Endothelial cell of umbilical vein (primary cell): ENCODE measurements around the gene CROCC.

Experiments
- EZH2 ChIP-seq: IDR thresholded peaks from 2 replicates; pipeline ENCODE4 v1.6.1; 2012; ENCODE audit warnings: borderline replicate concordance, low read depth, mild to moderate bottlenecking, moderate library complexity, low read length, inconsistent platforms; ENCODE audit not compliant: severe bottlenecking
- FOS ChIP-seq: IDR thresholded peaks from 2 replicates; pipeline ENCODE4 v1.6.1; 2011; ENCODE audit warnings: mild to moderate bottlenecking, low read length, moderate library complexity, borderline replicate concordance; ENCODE audit not compliant: insufficient read depth
- GATA2 ChIP-seq: IDR thresholded peaks from 2 replicates; pipeline ENCODE4 v1.7.0; 2011; ENCODE audit warnings: low read depth, mild to moderate bottlenecking, moderate library complexity, mixed read lengths, low read length; ENCODE audit not compliant: insufficient read length, insufficient read depth
- JUN ChIP-seq: IDR thresholded peaks from 2 replicates; pipeline ENCODE4 v1.6.1; 2011; ENCODE audit warnings: borderline replicate concordance, low read depth; ENCODE audit not compliant: insufficient read length, insufficient read depth
- POLR2A ChIP-seq: IDR thresholded peaks from 2 replicates; pipeline ENCODE4 v1.6.1; 2012; ENCODE audit warnings: low read depth, mild to moderate bottlenecking, control low read depth, low read length
- POLR2AphosphoS5 ChIP-seq: IDR thresholded peaks from 2 replicates; pipeline ENCODE4 v1.6.1; 2012; ENCODE audit warnings: low read depth, mild to moderate bottlenecking, control low read depth, low read length, moderate library complexity; ENCODE audit not compliant: insufficient read depth
- TF ChIP-seq, protein P1 (sequence below), 2 donors: IDR thresholded peaks; 1 replicate in 1 of 2; 2 replicates in 1 of 2; pipeline ENCODE4 v1.5.1; 2011; ENCODE audit warnings: low read length in 2 of 2, mild to moderate bottlenecking in 2 of 2, moderate library complexity in 2 of 2, control low read depth in 1 of 2, inconsistent platforms in 1 of 2, low read depth in 1 of 2; ENCODE audit not compliant: insufficient read depth in 1 of 2; ENCODE audit errors: extremely low read depth in 1 of 2
- TF ChIP-seq, protein P2 (sequence below): IDR thresholded peaks from 2 replicates; pipeline ENCODE4 v1.6.1; 2011; ENCODE audit not compliant: insufficient read depth, insufficient read length

DNA sequence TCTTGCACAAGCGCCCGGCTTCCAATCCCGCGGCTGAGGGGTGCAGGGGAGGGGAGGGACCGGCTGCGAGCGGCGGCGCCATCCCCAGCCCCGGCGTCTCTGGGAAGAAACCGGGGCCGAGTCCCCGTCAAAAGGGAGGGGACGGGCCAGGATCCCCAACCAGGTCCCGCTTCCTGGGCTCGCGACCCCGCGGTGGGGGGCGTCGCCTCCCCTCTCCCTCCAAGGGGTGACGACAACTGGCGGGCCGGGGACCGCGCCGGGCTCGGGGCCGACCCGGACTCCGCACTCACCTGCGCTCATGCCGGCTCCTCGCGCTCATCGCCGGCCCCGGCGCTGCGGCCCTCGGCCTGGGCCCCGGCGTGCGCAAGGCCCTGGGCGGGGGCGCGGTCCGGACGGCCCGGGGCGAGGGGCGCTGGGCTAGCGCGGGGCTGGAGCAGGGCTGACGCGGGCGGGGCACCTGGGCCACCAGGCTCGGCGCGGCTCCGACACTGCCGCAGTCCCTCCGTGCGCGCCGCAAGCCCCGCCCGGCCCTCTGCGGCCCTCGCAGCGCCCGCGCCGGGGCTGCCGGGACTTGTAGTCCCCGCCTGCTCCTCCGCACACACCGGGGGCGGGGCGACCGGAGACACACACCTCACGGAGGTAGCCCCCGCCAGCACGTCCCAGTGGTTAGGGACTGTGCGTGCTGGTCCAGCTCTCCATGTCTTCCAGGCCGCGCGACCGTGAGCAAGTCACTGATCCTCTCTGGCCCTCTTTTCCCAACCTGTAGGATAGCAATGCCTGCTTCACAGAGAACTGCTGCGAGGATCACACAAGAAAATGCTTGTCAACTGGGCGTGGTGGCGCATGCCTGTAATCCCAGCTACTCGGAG, 89.9 kb downstream of the CROCC start, which contains the start of gene ATP13A2:
- TF ChIP-seq POLR2AphosphoS5, result peak; percentile 64
- TF ChIP-seq, protein P1, sequence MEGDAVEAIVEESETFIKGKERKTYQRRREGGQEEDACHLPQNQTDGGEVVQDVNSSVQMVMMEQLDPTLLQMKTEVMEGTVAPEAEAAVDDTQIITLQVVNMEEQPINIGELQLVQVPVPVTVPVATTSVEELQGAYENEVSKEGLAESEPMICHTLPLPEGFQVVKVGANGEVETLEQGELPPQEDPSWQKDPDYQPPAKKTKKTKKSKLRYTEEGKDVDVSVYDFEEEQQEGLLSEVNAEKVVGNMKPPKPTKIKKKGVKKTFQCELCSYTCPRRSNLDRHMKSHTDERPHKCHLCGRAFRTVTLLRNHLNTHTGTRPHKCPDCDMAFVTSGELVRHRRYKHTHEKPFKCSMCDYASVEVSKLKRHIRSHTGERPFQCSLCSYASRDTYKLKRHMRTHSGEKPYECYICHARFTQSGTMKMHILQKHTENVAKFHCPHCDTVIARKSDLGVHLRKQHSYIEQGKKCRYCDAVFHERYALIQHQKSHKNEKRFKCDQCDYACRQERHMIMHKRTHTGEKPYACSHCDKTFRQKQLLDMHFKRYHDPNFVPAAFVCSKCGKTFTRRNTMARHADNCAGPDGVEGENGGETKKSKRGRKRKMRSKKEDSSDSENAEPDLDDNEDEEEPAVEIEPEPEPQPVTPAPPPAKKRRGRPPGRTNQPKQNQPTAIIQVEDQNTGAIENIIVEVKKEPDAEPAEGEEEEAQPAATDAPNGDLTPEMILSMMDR (IDR thresholded peaks at IDR 0.05; ENCODE audit: extremely low read depth in 1 of 2, insufficient read depth in 1 of 2, low read depth in 1 of 2, low read length in 2 of 2), result no peak
- no peak for TF ChIP-seq EZH2
- TF ChIP-seq GATA2, result no peak
- no peak for TF ChIP-seq POLR2A
- TF ChIP-seq JUN, result no peak
- TF ChIP-seq, protein P2, sequence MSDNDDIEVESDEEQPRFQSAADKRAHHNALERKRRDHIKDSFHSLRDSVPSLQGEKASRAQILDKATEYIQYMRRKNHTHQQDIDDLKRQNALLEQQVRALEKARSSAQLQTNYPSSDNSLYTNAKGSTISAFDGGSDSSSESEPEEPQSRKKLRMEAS, result no peak
- no peak for TF ChIP-seq FOS
